DOHH2 (cell line): ENCODE data around the gene TAGLN3.

Experiments used
- EZH2phosphoT487 ChIP-seq: fragments of 200-600 bp; sonication (generic); IDR thresholded peaks from 2 replicates; pipeline ENCODE4 v1.6.1; 2017; ENCODE audit warnings: borderline replicate concordance, mild to moderate bottlenecking, antibody characterized with exemption, low read length, moderate library complexity, mixed read lengths
- TF ChIP-seq, protein P1 (sequence below): fragments of 200-600 bp; sonication (generic); IDR thresholded peaks from one replicate; pipeline ENCODE4 v1.5.1; 2014; ENCODE audit warnings: antibody characterized with exemption, mild to moderate bottlenecking, low read depth, low read length; ENCODE audit not compliant: poor library complexity, severe bottlenecking

DNA sequence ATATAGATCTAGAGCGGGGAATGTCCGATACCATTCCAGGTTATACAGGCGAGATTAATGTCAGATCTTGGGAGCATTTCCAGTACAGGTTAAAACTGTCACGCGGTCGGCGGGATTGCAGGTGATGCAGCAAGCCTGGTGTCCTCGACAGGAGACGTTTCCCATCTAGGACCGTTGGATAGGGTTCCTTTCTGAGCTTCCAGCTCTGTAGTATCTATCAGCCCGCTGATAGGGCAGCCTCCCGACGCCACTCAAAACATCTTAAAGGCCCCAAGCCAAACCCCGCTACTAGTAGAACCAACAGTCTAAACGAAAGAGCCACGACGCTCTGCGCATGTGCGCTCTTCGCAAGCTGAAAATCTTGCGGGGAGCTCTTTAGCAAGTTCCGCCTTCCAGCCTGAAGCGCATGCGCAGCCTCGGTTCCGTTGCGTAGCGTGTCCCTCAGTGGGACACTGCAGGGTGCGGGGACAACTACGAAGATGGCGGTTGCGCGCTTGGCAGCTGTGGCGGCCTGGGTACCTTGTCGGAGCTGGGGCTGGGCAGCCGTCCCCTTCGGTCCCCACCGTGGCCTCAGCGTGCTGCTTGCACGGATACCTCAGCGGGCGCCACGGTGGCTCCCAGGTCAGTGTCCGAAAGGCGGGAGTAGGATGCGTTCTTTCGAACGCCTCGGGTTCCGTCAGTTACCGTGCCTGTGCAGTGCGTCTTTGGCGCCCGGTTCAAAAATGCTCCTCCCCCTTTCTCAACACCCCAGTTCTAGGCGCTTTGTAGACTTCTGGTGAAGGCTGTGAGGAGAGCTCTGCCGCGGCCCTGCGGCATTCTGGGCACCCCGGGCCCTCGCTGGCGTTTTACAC lies 19.9 kb upstream of the TAGLN3 start, which contains the start of gene ABHD10:
- TF ChIP-seq, protein P1, sequence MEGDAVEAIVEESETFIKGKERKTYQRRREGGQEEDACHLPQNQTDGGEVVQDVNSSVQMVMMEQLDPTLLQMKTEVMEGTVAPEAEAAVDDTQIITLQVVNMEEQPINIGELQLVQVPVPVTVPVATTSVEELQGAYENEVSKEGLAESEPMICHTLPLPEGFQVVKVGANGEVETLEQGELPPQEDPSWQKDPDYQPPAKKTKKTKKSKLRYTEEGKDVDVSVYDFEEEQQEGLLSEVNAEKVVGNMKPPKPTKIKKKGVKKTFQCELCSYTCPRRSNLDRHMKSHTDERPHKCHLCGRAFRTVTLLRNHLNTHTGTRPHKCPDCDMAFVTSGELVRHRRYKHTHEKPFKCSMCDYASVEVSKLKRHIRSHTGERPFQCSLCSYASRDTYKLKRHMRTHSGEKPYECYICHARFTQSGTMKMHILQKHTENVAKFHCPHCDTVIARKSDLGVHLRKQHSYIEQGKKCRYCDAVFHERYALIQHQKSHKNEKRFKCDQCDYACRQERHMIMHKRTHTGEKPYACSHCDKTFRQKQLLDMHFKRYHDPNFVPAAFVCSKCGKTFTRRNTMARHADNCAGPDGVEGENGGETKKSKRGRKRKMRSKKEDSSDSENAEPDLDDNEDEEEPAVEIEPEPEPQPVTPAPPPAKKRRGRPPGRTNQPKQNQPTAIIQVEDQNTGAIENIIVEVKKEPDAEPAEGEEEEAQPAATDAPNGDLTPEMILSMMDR: no peak
- no peak for TF ChIP-seq EZH2phosphoT487
